Heart left ventricle (tissue), 16 donors: ENCODE measurements around the gene PACS2. TPM values are rescaled to one million over a fixed set of nuclear protein-coding genes. Genes with fewer than 3 reads are reported as not detected.

Experiments used
- ATAC-seq, 4 donors: fragments of 200-7000 bp; cut with Tn5 transposase; one replicate each; pipeline ENCODE4 v1.9.1; 2020 to 2022; ENCODE audit warnings: moderate library complexity in 4 of 4, mild to moderate bottlenecking in 3 of 4, moderate number of reproducible peaks in 1 of 4
- DNase-seq, 5 donors: peaks; one replicate each; pipeline ENCODE4 v3.0.0-alpha.2; 2020
- H3K27ac ChIP-seq, 12 donors: fragments of 200-600 bp; sonication (generic) in 4 of 12; one replicate each; pipeline versions ENCODE4 v1.5.0 to v1.8.0; 2016 to 2022; ENCODE audit warnings: mild to moderate bottlenecking in 2 of 12
- H3K27me3 ChIP-seq, 9 donors: fragments of 200-600 bp; sonication (generic) in 2 of 9; one replicate each; pipeline versions ENCODE4 v1.5.1 to v1.8.0; 2016 to 2022; ENCODE audit warnings: mild to moderate bottlenecking in 3 of 9
- H3K36me3 ChIP-seq, 9 donors: fragments of 200-600 bp; sonication (generic) in 2 of 9; one replicate each; pipeline versions ENCODE4 v1.5.0 to v1.8.0; 2018 to 2022; ENCODE audit warnings: mild to moderate bottlenecking in 2 of 9
- H3K4me1 ChIP-seq, 12 donors: fragments of 200-600 bp; sonication (generic) in 4 of 12; one replicate each; pipeline versions ENCODE4 v1.5.0 to v1.8.0; 2016 to 2022; ENCODE audit warnings: mild to moderate bottlenecking in 3 of 12
- H3K4me3 ChIP-seq, 12 donors: fragments of 200-600 bp; sonication (generic) in 4 of 12; one replicate each; pipeline versions ENCODE4 v1.5.0 to v1.8.0; 2017 to 2022; ENCODE audit warnings: mild to moderate bottlenecking in 9 of 12, moderate library complexity in 4 of 12
- H3K9me3 ChIP-seq, 12 donors: fragments of 200-600 bp; sonication (generic) in 4 of 12; one replicate each; pipeline versions ENCODE4 v1.5.0 to v1.8.0; 2016 to 2022; ENCODE audit warnings: mild to moderate bottlenecking in 1 of 12
- CTCF ChIP-seq, 12 donors: fragments of 200-600 bp; sonication (generic) in 4 of 12; IDR thresholded peaks; one replicate each; pipeline versions ENCODE4 v1.5.0 to v1.8.0; 2018 to 2022; ENCODE audit warnings: antibody characterized with exemption in 12 of 12, mild to moderate bottlenecking in 5 of 12
- POLR2A ChIP-seq, 2 donors: fragments of 450-650 bp; IDR thresholded peaks; one replicate each; pipeline ENCODE4 v1.6.1; 2017; ENCODE audit warnings: antibody characterized with exemption in 2 of 2, mild to moderate bottlenecking in 2 of 2, moderate library complexity in 2 of 2
- WGBS, 4 donors: extraction: QIAGEN DNeasy Blood & Tissue Kit in 2 of 4; methylation state at CpG; one replicate each; pipeline versions ENCODE4 v1.1.5 to v1.1.7; 2013 to 2018; 5-methylcytosine and 5-hydroxymethylcytosine counted together
- intact Hi-C, 10 donors: fragments of 100-400 bp; cut with DNase I; formaldehyde crosslinking; loops; one replicate each; pipeline versions ENCODE4 v1.11.1 to v1.14.2; 2022
- polyA plus RNA-seq, 2 donors: library from polyadenylated mRNA; stranded (reverse); fragments of 200-250 nt; gene quantifications; one replicate each; pipeline ENCODE4 v1.2.3, GENCODE V29; 2013
- total RNA-seq, 9 donors: library from RNA; depleted of rRNA in 2 of 9; stranded (reverse); fragments of >200 nt in 2 of 9; fragmentation: NEBNext Ultra II Directional in 3 of 9; extraction: Animal tissue kit (Norgen Biotek cat#: 25700) in 3 of 9; gene quantifications; one replicate each; pipeline versions ENCODE4 v1.1.0 to v1.2.4, GENCODE V29; 2016 to 2023
- donor health status: ischemic (EF 13 %, LVEDD 7.1; RV severe dilation, severe dysfunction).
- donor health status: healthy with polysubstance abuse.
- donor health status: DM: no; HTN: yes; CAD: no.
- donor health status: DM: no; HTN: no; CAD: no.
- donor health status: ischemic (EF 25% LVEDD 6.9; RV normal size, moderate dysfunction).
- donor health status: ischemic (EF 25% LVEDD 5.7; RV mildly dilated, moderate dysfunction).
- donor health status: healthy.
- donor health status: DM: yes; HTN: yes; CAD: no.
- donor health status: ischemic (EF 35%, LVEDD 5.7; RV mildly dilated, moderate dysfunction).
- donor health status: nonischemic (EF 11% LVEDD 7.7; RV severe dilation, severe dysfunction).
- donor health status: DM: yes; HTN: yes; CAD: no.
- donor health status: PGD.
- donor health status: ischemic (EF 29% LVEDD 5.4; RV normal size, mild dysfunction).
- donor health status: nonischemic (EF 23%, LVEDD 6.1; RV moderate dilation, normal function).

The PACS2 gene
- total and polyA plus RNA-seq, 11 donors: 47.3 to 90.3 (median 60.8) TPM

- Histone ChIP-seq H3K4me1 (peaks cover 0 to 15% (median 8%) of the 10 kb centered on the region in 12 donors), H3K27me3 (peaks cover 0 to 29% (median 0%) of the 10 kb centered on the region in 9 donors), H3K4me3 (no peak overlapping the region), H3K9me3 (peaks cover 0 to 11% (median 0%) of the 10 kb centered on the region in 12 donors), H3K27ac (no peak overlapping the region), H3K36me3 (no peaks in the 10 kb centered on the region)
- 81 to 87% (median 84%) methylated on average over 13 of the region's 13 CpGs for WGBS, 4 donors
- TF ChIP-seq CTCF (IDR thresholded peaks at IDR 0.05) (no peak), POLR2A (IDR thresholded peaks at IDR 0.05) (no peak)
- intact Hi-C loops: no loop called here
- no peak for ATAC-seq
- DNase-seq: peak in 1 of 5 donors; percentile 7
Observed at GRCh38 chr14:105408592-105408991, 94.0 kb downstream of the PACS2 start.

GRCh38 chr14:105409364-105409763 is 94.8 kb downstream of the PACS2 start:
- Histone ChIP-seq H3K27ac (no peak overlapping the region), H3K27me3 (peaks cover 0 to 29% (median 0%) of the 10 kb centered on the region in 9 donors), H3K4me1 (peaks cover 0 to 17% (median 9%) of the 10 kb centered on the region in 12 donors), H3K36me3 (no peaks in the 10 kb centered on the region), H3K9me3 (peaks cover 0 to 6% (median 0%) of the 10 kb centered on the region in 12 donors), H3K4me3 (no peak overlapping the region)
- WGBS, 4 donors: 86 to 97% (median 92%) methylated on average over 3 of the region's 3 CpGs
- DNase-seq (peak in 1 of 5 donors; percentile 8), ATAC-seq (no peak)
- intact Hi-C loops: no loop called here
- TF ChIP-seq CTCF (IDR thresholded peaks at IDR 0.05): no peak
- TF ChIP-seq POLR2A (IDR thresholded peaks at IDR 0.05): no peak

GRCh38 chr14:105410642-105411016 is 96.1 kb downstream of the PACS2 start:
- ATAC-seq: no peak
- WGBS, 4 donors: 54 to 66% (median 56%) methylated on average over 5 of the region's 5 CpGs
- TF ChIP-seq CTCF (IDR thresholded peaks at IDR 0.05) (no peak), POLR2A (IDR thresholded peaks at IDR 0.05) (no peak)
- peak overlapping the region in 4 of 12 donors; percentile 8 to 53 (median 44) for H3K4me3 ChIP-seq
- intact Hi-C loops: loop anchor here in 1 of 10 donors (10.0 kb wide), 1 partner anchor 74 kb away; the partner anchor contains the start of gene CRIP1
- peaks cover 0 to 30% (median 15%) of the 10 kb centered on the region in 12 donors for H3K4me1 ChIP-seq
- peaks cover 0 to 29% (median 0%) of the 10 kb centered on the region in 9 donors for H3K27me3 ChIP-seq
- peaks cover 0 to 1% (median 0%) of the 10 kb centered on the region in 12 donors for H3K9me3 ChIP-seq
- DNase-seq: peak in 1 of 5 donors; percentile 9
- H3K36me3 ChIP-seq: no peaks in the 10 kb centered on the region
- H3K27ac ChIP-seq: no peak overlapping the region

GRCh38 chr14:105411017-105411941 is 96.7 kb downstream of the PACS2 start:
- Histone ChIP-seq H3K4me1 (peaks cover 0 to 32% (median 18%) of the 10 kb centered on the region in 12 donors), H3K36me3 (no peaks in the 10 kb centered on the region), H3K4me3 (peak overlapping the region in 11 of 12 donors; percentile 8 to 53 (median 41)), H3K9me3 (no peaks in the 10 kb centered on the region), H3K27ac (no peak overlapping the region), H3K27me3 (peaks cover 0 to 29% (median 0%) of the 10 kb centered on the region in 9 donors)
- WGBS, 4 donors: 9 to 42% (median 12%) methylated on average over 23 to 86 of the region's 86 CpGs
- ATAC-seq (peak in 3 of 4 donors; percentile 40 to 65 (median 62)), DNase-seq (peak in 2 of 5 donors; percentile 39 to 77)
- intact Hi-C loops: loop anchor here in 1 of 10 donors (10.0 kb wide), 1 partner anchor 74 kb away; the partner anchor contains the start of gene CRIP1
- TF ChIP-seq CTCF (IDR thresholded peaks at IDR 0.05) (no peak), POLR2A (IDR thresholded peaks at IDR 0.05) (no peak)
